ENCODE measurements around the gene STMN1.

The STMN1 gene

GRCh38 chr1:25922056-25922970 lies 16.1 kb upstream of the STMN1 start:
- DNase-seq (ENCODE audit: low spot score): no peak

GRCh38 chr1:25918615-25919014 lies 12.4 kb upstream of the STMN1 start:
- DNase-seq (ENCODE audit: low spot score): no peak

GRCh38 chr1:25917996-25918395 lies 11.8 kb upstream of the STMN1 start:
- no peak for DNase-seq (ENCODE audit: low spot score)

- DNase-seq (ENCODE audit: low spot score): no peak
These were observed 10.2 kb upstream of the STMN1 start for GRCh38 chr1:25916460-25916859.

GRCh38 chr1:25914074-25914995 lies 8.1 kb upstream of the STMN1 start:
- DNase-seq (ENCODE audit: low spot score): peak; percentile 31

GRCh38 chr1:25913206-25913605 lies 7.0 kb upstream of the STMN1 start:
- DNase-seq (ENCODE audit: low spot score): no peak

GRCh38 chr1:25912076-25912831 lies 6.0 kb upstream of the STMN1 start:
- DNase-seq (ENCODE audit: low spot score): no peak

GRCh38 chr1:25911162-25911561 lies 4.9 kb upstream of the STMN1 start:
- no peak for DNase-seq (ENCODE audit: low spot score)

GRCh38 chr1:25909040-25909439 lies 2.8 kb upstream of the STMN1 start:
- no peak for DNase-seq (ENCODE audit: low spot score)

GRCh38 chr1:25908161-25908560 lies 1.9 kb upstream of the STMN1 start:
- DNase-seq (ENCODE audit: low spot score): no peak

- DNase-seq (ENCODE audit: low spot score): no peak
These were observed 1.4 kb upstream of the STMN1 start for GRCh38 chr1:25907601-25908000.

- peak; percentile 34 for DNase-seq (ENCODE audit: low spot score)
These were observed 553 bp upstream of the STMN1 start for GRCh38 chr1:25906644-25907300.

- peak; percentile 95 for DNase-seq (ENCODE audit: low spot score)
These were observed 1.1 kb downstream of the STMN1 start for GRCh38 chr1:25904943-25905679.

- no peak for DNase-seq (ENCODE audit: low spot score)
These were observed 2.2 kb downstream of the STMN1 start for GRCh38 chr1:25903986-25904385.

- no peak for DNase-seq (ENCODE audit: low spot score)
These were observed 3.8 kb downstream of the STMN1 start for GRCh38 chr1:25902462-25902861.

- DNase-seq (ENCODE audit: low spot score): no peak
These were observed 6.0 kb downstream of the STMN1 start for GRCh38 chr1:25900219-25900618.

GRCh38 chr1:25899792-25900191 lies 6.4 kb downstream of the STMN1 start:
- DNase-seq (ENCODE audit: low spot score): no peak

- DNase-seq (ENCODE audit: low spot score): no peak
These were observed 7.8 kb downstream of the STMN1 start for GRCh38 chr1:25898223-25899015.

GRCh38 chr1:25897754-25898153 lies 8.5 kb downstream of the STMN1 start:
- DNase-seq (ENCODE audit: low spot score): no peak

GRCh38 chr1:25896266-25896665 lies 10.0 kb downstream of the STMN1 start:
- DNase-seq (ENCODE audit: low spot score): no peak
